ENCODE results near the gene PTER. TPM values are rescaled to one million over a fixed set of nuclear protein-coding genes. Genes with fewer than 3 reads are reported as not detected.

The PTER gene
- total and polyA plus RNA-seq, 9 of the 15 experiments (the other 6 are each of a cell fraction or from before 2014, with no cell fraction given), result 15.5 to 42.1 (median 28.6) TPM

- Histone ChIP-seq H3K9me3 (replicated peaks; ENCODE audit: control insufficient read depth, insufficient read depth, low read depth, low read length) (no peaks in the 10 kb centered on the region), H3K9me1 (ENCODE audit: control insufficient read depth, insufficient read depth, low read length) (no peaks in the 10 kb centered on the region), H3K4me2 (ENCODE audit: insufficient read depth, low read length) (no peak overlapping the region), H3K9ac (ENCODE audit: insufficient read depth in 1 of 2, low read depth in 2 of 2, low read length in 2 of 2) (no peak overlapping the region), H3K27me3 (ENCODE audit: control insufficient read depth in 2 of 2, insufficient read depth in 2 of 2, low read length in 2 of 2) (no peaks in the 10 kb centered on the region), H3K4me3 (no peak overlapping the region), H3K27ac (ENCODE audit: extremely low read depth, low read depth, low read length) (no peak overlapping the region), H3K79me2 (ENCODE audit: control insufficient read depth, insufficient read depth, low read length) (no peaks in the 10 kb centered on the region), H4K20me1 (replicated peaks; ENCODE audit: control insufficient read depth, insufficient read depth, low read length) (no peaks in the 10 kb centered on the region), H3K4me1 (replicated peaks in 1 of 2; ENCODE audit: control insufficient read depth in 2 of 2, insufficient read depth in 2 of 2, low read length in 2 of 2) (peaks cover 0 to 7% of the 10 kb centered on the region in 2 experiments; a peak in 1 of 5 replicates), H2AFZ (ENCODE audit: low read depth, low read length) (no peak overlapping the region), H3K36me3 (ENCODE audit: control insufficient read depth, insufficient read depth, low read length) (no peaks in the 10 kb centered on the region)
- 22% methylated on average over 4 of the region's 4 CpGs for WGBS (ENCODE audit: insufficient coverage, low coverage, missing lambda C conversion rate)
- ChIA-PET CTCF (ENCODE audit: low intra/inter-chr PET ratio) (no interaction called here), POLR2A (no interaction called here)
- BruUV-seq (replicated peaks), result no TSS peak
- in situ Hi-C loops (cut with MboI), result no loop called here
- intact Hi-C loops (cut with micrococcal nuclease), result no loop called here
- no peak for FAIRE-seq
- no peak for ATAC-seq
- DNase-seq (ENCODE audit: extremely low read depth in 1 of 4, low spot score in 3 of 4), result no peak
- TF ChIP-seq FIP1L1 (IDR thresholded peaks at IDR 0.05; ENCODE audit: low read depth, low read length, poor library complexity, severe bottlenecking) (no peak), TFAM (CRISPR knock-in tag; conservative IDR thresholded peaks at IDR 0.05) (no peak), TCF7L2 (IDR thresholded peaks at IDR 0.05; ENCODE audit: low read depth, low read length) (no peak), ZBTB2 (IDR thresholded peaks at IDR 0.05) (no peak), RBM17 (IDR thresholded peaks at IDR 0.05; ENCODE audit: borderline replicate concordance, low read depth, low read length) (no peak), HCFC1 (IDR thresholded peaks at IDR 0.05; ENCODE audit: low read depth, low read length) (no peak), RREB1 (CRISPR knock-in tag; IDR thresholded peaks at IDR 0.05) (no peak), KAT7 (CRISPR knock-in tag; IDR thresholded peaks at IDR 0.05; ENCODE audit: borderline replicate concordance) (no peak), KHSRP (IDR thresholded peaks at IDR 0.05) (no peak), C11orf30 (IDR thresholded peaks at IDR 0.05; ENCODE audit: low read depth) (no peak), PHB (CRISPR knock-in tag; IDR thresholded peaks at IDR 0.05) (no peak)
Observed at GRCh38 chr10:16527452-16527851, 90.6 kb downstream of the PTER start.

Measured in K562 (cell line).